ENCODE results near the gene CADPS.

The CADPS gene

DNA sequence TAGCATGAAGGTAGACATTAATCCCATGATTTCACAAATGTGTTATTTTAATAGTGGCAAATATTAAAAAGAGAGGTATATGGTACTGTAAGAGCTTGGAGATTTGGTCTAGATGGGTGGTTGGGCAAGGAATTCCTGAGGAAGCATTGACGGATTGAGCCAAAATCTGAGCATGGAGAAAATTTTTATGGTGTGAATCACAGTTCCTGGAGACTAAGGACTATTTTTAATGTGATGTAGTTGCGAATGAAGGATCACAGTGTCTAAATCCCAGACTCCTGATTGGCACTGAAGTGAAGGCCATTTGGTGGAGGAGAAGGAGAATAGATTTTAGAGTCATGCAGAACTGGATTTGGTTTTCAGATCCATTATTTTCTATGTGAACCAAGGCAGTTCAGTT is 313.2 kb downstream of the CADPS start:
- H3K27ac ChIP-seq: no peak overlapping the region
- no peaks in the 10 kb centered on the region for H3K4me1 ChIP-seq (ENCODE audit: control insufficient read depth in 1 of 2, insufficient read depth in 1 of 2, low read depth in 1 of 2, low read length in 1 of 2)
- no peak overlapping the region for H3K4me3 ChIP-seq (ENCODE audit: low read depth in 1 of 2, low read length in 1 of 2)
- no peaks in the 10 kb centered on the region for H3K36me3 ChIP-seq
- no peaks in the 10 kb centered on the region for H3K9me3 ChIP-seq
- no peaks in the 10 kb centered on the region for H3K27me3 ChIP-seq
- TF ChIP-seq, protein P1, sequence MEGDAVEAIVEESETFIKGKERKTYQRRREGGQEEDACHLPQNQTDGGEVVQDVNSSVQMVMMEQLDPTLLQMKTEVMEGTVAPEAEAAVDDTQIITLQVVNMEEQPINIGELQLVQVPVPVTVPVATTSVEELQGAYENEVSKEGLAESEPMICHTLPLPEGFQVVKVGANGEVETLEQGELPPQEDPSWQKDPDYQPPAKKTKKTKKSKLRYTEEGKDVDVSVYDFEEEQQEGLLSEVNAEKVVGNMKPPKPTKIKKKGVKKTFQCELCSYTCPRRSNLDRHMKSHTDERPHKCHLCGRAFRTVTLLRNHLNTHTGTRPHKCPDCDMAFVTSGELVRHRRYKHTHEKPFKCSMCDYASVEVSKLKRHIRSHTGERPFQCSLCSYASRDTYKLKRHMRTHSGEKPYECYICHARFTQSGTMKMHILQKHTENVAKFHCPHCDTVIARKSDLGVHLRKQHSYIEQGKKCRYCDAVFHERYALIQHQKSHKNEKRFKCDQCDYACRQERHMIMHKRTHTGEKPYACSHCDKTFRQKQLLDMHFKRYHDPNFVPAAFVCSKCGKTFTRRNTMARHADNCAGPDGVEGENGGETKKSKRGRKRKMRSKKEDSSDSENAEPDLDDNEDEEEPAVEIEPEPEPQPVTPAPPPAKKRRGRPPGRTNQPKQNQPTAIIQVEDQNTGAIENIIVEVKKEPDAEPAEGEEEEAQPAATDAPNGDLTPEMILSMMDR (IDR thresholded peaks at IDR 0.05): no peak

DNA sequence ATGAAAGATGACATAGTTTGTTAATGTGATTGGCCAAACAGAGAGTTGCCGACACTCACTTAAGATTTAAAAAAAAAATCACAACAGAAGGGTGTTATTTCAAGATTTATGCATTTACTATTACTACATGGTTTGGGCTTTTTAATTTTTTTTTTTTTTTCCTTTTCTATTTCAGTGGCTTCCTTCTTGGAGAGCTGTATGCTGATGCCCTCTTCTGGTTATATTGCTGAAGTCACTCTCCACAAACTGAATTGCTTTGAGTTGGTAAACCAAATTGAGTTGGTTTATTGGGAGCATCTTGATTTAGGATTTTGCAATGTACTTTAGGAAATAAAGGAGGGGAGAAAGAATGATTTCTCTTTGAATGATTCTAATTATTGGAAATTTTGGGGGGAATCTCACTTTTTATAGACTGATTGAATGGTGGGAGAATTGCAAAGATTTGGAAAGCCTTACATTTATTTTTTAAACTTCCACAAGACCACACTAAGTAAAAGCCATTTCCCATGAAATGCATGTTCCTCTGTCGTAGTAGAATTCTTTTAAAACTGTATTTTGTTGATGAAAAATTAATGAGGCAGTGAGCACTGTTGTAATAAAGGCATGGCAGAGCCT is 315.3 kb downstream of the CADPS start:
- Histone ChIP-seq H3K27ac (no peak overlapping the region), H3K27me3 (no peaks in the 10 kb centered on the region), H3K4me3 (ENCODE audit: low read depth in 1 of 2, low read length in 1 of 2) (no peak overlapping the region), H3K4me1 (ENCODE audit: control insufficient read depth in 1 of 2, insufficient read depth in 1 of 2, low read depth in 1 of 2, low read length in 1 of 2) (no peaks in the 10 kb centered on the region), H3K36me3 (no peaks in the 10 kb centered on the region), H3K9me3 (no peaks in the 10 kb centered on the region)
- TF ChIP-seq, protein P1 (IDR thresholded peaks at IDR 0.05): no peak

DNA sequence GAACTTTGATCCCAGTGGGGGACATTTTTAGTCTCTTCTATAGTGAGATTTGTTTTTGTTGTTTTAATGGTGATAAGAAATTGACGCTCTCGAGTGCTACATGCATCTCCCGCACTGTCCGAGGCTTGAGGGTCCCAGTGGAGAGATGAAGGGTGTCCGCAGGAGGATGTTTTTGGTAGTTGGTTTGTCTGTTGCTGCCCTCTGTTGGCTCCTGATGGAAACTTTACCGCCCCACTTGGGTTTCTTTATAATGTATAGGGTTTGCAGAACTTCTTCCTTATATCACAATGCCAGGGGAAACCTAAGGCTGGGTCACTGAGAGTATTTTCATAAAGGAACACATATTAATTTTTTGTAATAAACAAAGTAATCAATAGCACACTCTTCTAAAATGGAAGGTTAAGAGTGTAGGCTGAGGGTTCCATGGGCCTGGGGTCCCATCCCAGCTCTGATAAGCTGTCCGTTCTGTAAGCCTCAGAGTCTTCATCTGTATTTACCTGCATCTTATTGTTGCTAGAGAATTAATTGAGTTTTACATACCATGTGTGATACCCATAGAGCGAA is 316.6 kb downstream of the CADPS start:
- Histone ChIP-seq H3K27ac (no peak overlapping the region), H3K27me3 (no peaks in the 10 kb centered on the region), H3K36me3 (no peaks in the 10 kb centered on the region), H3K9me3 (no peaks in the 10 kb centered on the region), H3K4me3 (ENCODE audit: low read depth in 1 of 2, low read length in 1 of 2) (no peak overlapping the region), H3K4me1 (ENCODE audit: control insufficient read depth in 1 of 2, insufficient read depth in 1 of 2, low read depth in 1 of 2, low read length in 1 of 2) (no peaks in the 10 kb centered on the region)
- TF ChIP-seq, protein P1 (IDR thresholded peaks at IDR 0.05): no peak

DNA sequence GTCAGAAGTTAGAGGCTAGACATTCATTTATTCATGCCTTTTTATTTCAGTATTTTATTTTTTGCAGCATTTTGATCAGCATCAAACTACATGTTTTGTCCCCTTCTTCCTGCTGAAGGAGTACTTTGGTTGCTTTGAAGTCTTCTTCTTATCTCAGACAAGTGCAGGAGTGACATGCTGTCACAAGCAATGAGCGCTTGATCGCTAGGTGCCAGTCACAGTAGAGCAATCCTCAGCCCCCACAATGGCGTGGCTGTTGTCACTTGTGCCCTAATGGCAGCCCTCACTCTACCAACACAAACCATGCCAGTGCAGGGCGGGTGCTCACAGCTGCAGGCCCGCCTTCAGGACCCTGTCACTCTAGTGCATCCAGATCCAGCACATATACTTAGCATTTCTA is 317.2 kb downstream of the CADPS start:
- H3K27ac ChIP-seq: no peak overlapping the region
- H3K27me3 ChIP-seq: no peaks in the 10 kb centered on the region
- H3K9me3 ChIP-seq: no peaks in the 10 kb centered on the region
- H3K36me3 ChIP-seq: no peaks in the 10 kb centered on the region
- no peak overlapping the region for H3K4me3 ChIP-seq (ENCODE audit: low read depth in 1 of 2, low read length in 1 of 2)
- H3K4me1 ChIP-seq (ENCODE audit: control insufficient read depth in 1 of 2, insufficient read depth in 1 of 2, low read depth in 1 of 2, low read length in 1 of 2): no peaks in the 10 kb centered on the region
- TF ChIP-seq, protein P1 (IDR thresholded peaks at IDR 0.05): no peak

DNA sequence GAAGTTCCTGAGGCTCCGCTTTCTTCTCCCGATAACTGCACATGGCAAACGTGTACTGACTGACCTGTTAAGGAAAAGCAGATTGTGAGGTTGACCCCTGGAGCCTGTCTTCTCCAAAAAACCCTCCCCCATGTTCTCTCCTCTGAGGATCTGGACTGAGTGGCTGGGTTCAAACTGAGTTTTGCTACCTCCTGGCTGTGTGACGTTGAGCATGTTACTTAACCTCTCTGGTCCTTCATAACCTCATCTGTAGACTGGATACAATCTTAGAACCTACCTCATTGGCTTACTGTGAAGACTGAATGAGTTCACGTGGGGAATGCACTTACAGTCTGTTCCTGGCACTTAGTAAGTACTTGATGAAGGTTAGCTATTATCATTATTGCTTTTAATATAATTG is 317.8 kb downstream of the CADPS start:
- TF ChIP-seq, protein P1 (IDR thresholded peaks at IDR 0.05): no peak
- Histone ChIP-seq H3K27me3 (no peaks in the 10 kb centered on the region), H3K36me3 (no peaks in the 10 kb centered on the region), H3K27ac (no peak overlapping the region), H3K9me3 (no peaks in the 10 kb centered on the region), H3K4me3 (ENCODE audit: low read depth in 1 of 2, low read length in 1 of 2) (no peak overlapping the region), H3K4me1 (ENCODE audit: control insufficient read depth in 1 of 2, insufficient read depth in 1 of 2, low read depth in 1 of 2, low read length in 1 of 2) (no peaks in the 10 kb centered on the region)

Data from neutrophil (primary cell).